IMR-90 (cell line): ENCODE data around the gene RERE. TPM values are rescaled to one million over a fixed set of nuclear protein-coding genes. Genes with fewer than 3 reads are reported as not detected.

Experiments used
- ATAC-seq: fragments of 200-7000 bp; cut with Tn5 transposase; 2 replicates; pipeline ENCODE4 v1.9.1; 2020; ENCODE audit warnings: low read depth, mild to moderate bottlenecking, moderate library complexity
- BruUV-seq: library from RNA; stranded (reverse); fragments of 400-500 nt; replicated peaks from 2 replicates; lab custom pipeline; 2021; lab: Mats Ljungman, UMichigan
- CTCF ChIA-PET: fragments of 300-600 bp; formaldehyde crosslinking; extraction: SDS; loops from one replicate; lab custom pipeline; 2021; ENCODE audit warnings: antibody characterized with exemption; lab: Yijun Ruan, JAX
- POLR2A ChIA-PET: fragments of 300-600 bp; sonication (Branson Sonifier 250); formaldehyde crosslinking; loops from one replicate; lab custom pipeline; 2022; ENCODE audit warnings: antibody characterized with exemption; ENCODE audit not compliant: unreplicated experiment; lab: Charles Lee
- DNase-seq: peaks from one replicate; pipeline ENCODE4 v3.0.0; 2013
- H2AFZ ChIP-seq: replicated peaks from 2 replicates; pipeline ENCODE3; 2013; ENCODE audit warnings: low read length, mild to moderate bottlenecking; ENCODE audit not compliant: poor library complexity
- H2AK5ac ChIP-seq: 2 replicates; pipeline ENCODE4 v1.6.1; 2013; ENCODE audit warnings: low read depth, low read length, inconsistent platforms
- H2AK9ac ChIP-seq: replicated peaks from 2 replicates; pipeline ENCODE3; 2013; ENCODE audit warnings: mild to moderate bottlenecking, low read depth, low read length, moderate library complexity; ENCODE audit not compliant: poor library complexity
- H2BK120ac ChIP-seq: 2 replicates; pipeline ENCODE4 v1.6.1; 2013; ENCODE audit warnings: low read depth, low read length, inconsistent platforms
- H2BK15ac ChIP-seq: 3 replicates; pipeline ENCODE4 v1.6.1; 2013; ENCODE audit warnings: low read depth, low read length, inconsistent platforms
- H2BK20ac ChIP-seq: 2 replicates; pipeline ENCODE4 v1.6.1; 2013; ENCODE audit warnings: low read depth, mild to moderate bottlenecking, inconsistent platforms, low read length, moderate library complexity
- H2BK5ac ChIP-seq: 2 replicates; pipeline ENCODE4 v1.6.1; 2013; ENCODE audit warnings: mild to moderate bottlenecking, low read depth, low read length, inconsistent platforms; ENCODE audit not compliant: poor library complexity, severe bottlenecking
- H3K14ac ChIP-seq: replicated peaks from 2 replicates; pipeline ENCODE4 v1.6.1; 2013; ENCODE audit warnings: low read depth, low read length, inconsistent platforms
- H3K18ac ChIP-seq: 2 replicates; pipeline ENCODE4 v1.6.1; 2013; ENCODE audit warnings: low read depth, low read length, control low read depth
- H3K23ac ChIP-seq: 2 replicates; pipeline ENCODE4 v1.6.1; 2013; ENCODE audit warnings: low read depth, low read length, inconsistent platforms
- H3K27ac ChIP-seq: 2 replicates; pipeline ENCODE4 v1.5.1; 2013; ENCODE audit warnings: mild to moderate bottlenecking, control low read depth, low read length; ENCODE audit not compliant: insufficient read depth
- H3K27me3 ChIP-seq: 2 replicates; pipeline ENCODE4 v1.6.1; 2013; ENCODE audit warnings: low read length; ENCODE audit not compliant: control insufficient read depth, insufficient read depth
- H3K36me3 ChIP-seq: 2 replicates; pipeline ENCODE4 v1.6.1; 2013; ENCODE audit warnings: low read length, mixed read lengths; ENCODE audit not compliant: control insufficient read depth, insufficient read depth
- H3K4ac ChIP-seq: 2 replicates; pipeline ENCODE4 v1.6.1; 2013; ENCODE audit warnings: low read depth, low read length, inconsistent platforms
- H3K4me1 ChIP-seq: 2 replicates; pipeline ENCODE4 v1.6.1; 2013; ENCODE audit warnings: low read length, mixed read lengths; ENCODE audit not compliant: control insufficient read depth, insufficient read depth
- H3K4me2 ChIP-seq: 2 replicates; pipeline ENCODE4 v1.6.1; 2013; ENCODE audit warnings: low read depth, mild to moderate bottlenecking, control low read depth, low read length, moderate library complexity
- H3K4me3 ChIP-seq: 2 replicates; pipeline ENCODE4 v1.5.1; 2013; ENCODE audit warnings: low read depth, mild to moderate bottlenecking, control low read depth, low read length, moderate library complexity; ENCODE audit not compliant: insufficient read depth
- H3K56ac ChIP-seq: 2 replicates; pipeline ENCODE4 v1.6.1; 2013; ENCODE audit warnings: low read length, inconsistent platforms; ENCODE audit not compliant: insufficient read depth; ENCODE audit errors: extremely low read depth
- H3K79me1 ChIP-seq, 2 experiments: 2 replicates each; pipeline ENCODE4 v1.6.1; 2013; ENCODE audit warnings: low read length in 2 of 2, inconsistent platforms in 1 of 2, low read depth in 1 of 2
- H3K9ac ChIP-seq: 2 replicates; pipeline ENCODE4 v1.6.1; 2013; ENCODE audit warnings: low read depth, low read length, control low read depth
- H3K9me1 ChIP-seq: 2 replicates; pipeline ENCODE4 v1.6.1; 2013; ENCODE audit warnings: low read length, inconsistent platforms; ENCODE audit not compliant: insufficient read depth
- H3K9me3 ChIP-seq: 2 replicates; pipeline ENCODE4 v1.6.1; 2013; ENCODE audit warnings: low read length; ENCODE audit not compliant: control insufficient read depth, insufficient read depth
- H4K20me1 ChIP-seq: 2 replicates; pipeline ENCODE4 v1.6.1; 2013; ENCODE audit warnings: low read length, inconsistent platforms; ENCODE audit not compliant: insufficient read depth
- H4K5ac ChIP-seq: 2 replicates; pipeline ENCODE4 v1.6.1; 2013; ENCODE audit warnings: mild to moderate bottlenecking, low read depth, low read length, control low read depth
- H4K8ac ChIP-seq, 2 experiments: 2 replicates each; pipeline ENCODE4 v1.6.1; 2013; ENCODE audit warnings: low read depth in 2 of 2, low read length in 2 of 2, control low read depth in 1 of 2, inconsistent platforms in 1 of 2
- H4K91ac ChIP-seq: 2 replicates; pipeline ENCODE4 v1.6.1; 2013; ENCODE audit warnings: low read depth, low read length, inconsistent platforms; ENCODE audit not compliant: insufficient read depth
- BHLHE40 ChIP-seq: fragments of 150-350 bp; IDR thresholded peaks from 2 replicates; pipeline ENCODE4 v1.6.1; 2016; ENCODE audit warnings: mild to moderate bottlenecking, low read depth, low read length
- CEBPB ChIP-seq: IDR thresholded peaks from 2 replicates; pipeline ENCODE4 v1.6.1; 2012; ENCODE audit warnings: low read depth, low read length, improper control_type of control experiment
- CHD1 ChIP-seq: IDR thresholded peaks from 2 replicates; pipeline ENCODE4 v1.6.1; 2012; ENCODE audit warnings: low read depth, low read length, improper control_type of control experiment
- CTCF ChIP-seq: conservative IDR thresholded peaks from 2 replicates; pipeline ENCODE4 v1.5.1; 2012; ENCODE audit warnings: mild to moderate bottlenecking, low read depth, low read length, improper control_type of control experiment
- FOS ChIP-seq: fragments of 150-350 bp; IDR thresholded peaks from 2 replicates; pipeline ENCODE4 v1.6.1; 2016; ENCODE audit warnings: low read depth, low read length
- MAFK ChIP-seq: IDR thresholded peaks from 2 replicates; pipeline ENCODE4 v1.6.1; 2012; ENCODE audit warnings: low read depth, low read length, improper control_type of control experiment
- MAZ ChIP-seq: IDR thresholded peaks from 2 replicates; pipeline ENCODE4 v1.6.1; 2012; ENCODE audit warnings: low read depth, mild to moderate bottlenecking, low read length, improper control_type of control experiment, moderate library complexity, borderline replicate concordance
- MXI1 ChIP-seq: IDR thresholded peaks from 2 replicates; pipeline ENCODE4 v1.6.1; 2012; ENCODE audit warnings: low read depth, mild to moderate bottlenecking, low read length, moderate library complexity, borderline replicate concordance
- NFE2L2 ChIP-seq: fragments of 150-350 bp; IDR thresholded peaks from 2 replicates; pipeline ENCODE4 v1.6.1; 2016; ENCODE audit warnings: low read depth, mild to moderate bottlenecking, low read length
- POLR2A ChIP-seq: IDR thresholded peaks from 2 replicates; pipeline ENCODE4 v1.6.1; 2012; ENCODE audit warnings: mild to moderate bottlenecking, low read depth, low read length
- RAD21 ChIP-seq: IDR thresholded peaks from 2 replicates; pipeline ENCODE4 v1.6.1; 2012; ENCODE audit warnings: low read length, improper control_type of control experiment
- RCOR1 ChIP-seq: IDR thresholded peaks from 2 replicates; pipeline ENCODE4 v1.6.1; 2012; ENCODE audit warnings: mild to moderate bottlenecking, low read length, improper control_type of control experiment; ENCODE audit not compliant: insufficient replicate concordance
- RFX5 ChIP-seq: IDR thresholded peaks from 2 replicates; pipeline ENCODE4 v1.8.0; 2012; ENCODE audit warnings: low read depth, mild to moderate bottlenecking, low read length, moderate library complexity
- SMC3 ChIP-seq: fragments of 150-350 bp; IDR thresholded peaks from 2 replicates; pipeline ENCODE4 v1.6.1; 2016; ENCODE audit warnings: low read depth, mild to moderate bottlenecking, antibody characterized with exemption, low read length, moderate library complexity
- USF2 ChIP-seq: fragments of 150-350 bp; IDR thresholded peaks from 2 replicates; pipeline ENCODE4 v1.6.1; 2017; ENCODE audit warnings: mild to moderate bottlenecking, antibody characterized with exemption, low read length, low read depth
- WGBS, 2 experiments: methylation state at CpG; one replicate each; pipeline versions ENCODE4 v1.1.5 to v1.1.7; 2013; ENCODE audit warnings: missing lambda C conversion rate in 2 of 2; ENCODE audit not compliant: insufficient read length in 1 of 2; ENCODE audit errors: extremely low coverage in 2 of 2; 5-methylcytosine and 5-hydroxymethylcytosine counted together
- dilution Hi-C: fragments of 300-500 bp; cut with HindIII; formaldehyde crosslinking; loops from one replicate; pipeline ENCODE4 v1.14.3; 2018; ENCODE audit warnings: low sequenced_read_pairs; ENCODE audit not compliant: unreplicated experiment
- in situ Hi-C: fragments of 300-500 bp; cut with MboI; formaldehyde crosslinking; loops from 3 replicates; pipeline ENCODE4 v1.14.3; 2019; ENCODE audit warnings: low sequenced_read_pairs, inconsistent platforms, mixed read lengths
- intact Hi-C: fragments of 100-400 bp; cut with micrococcal nuclease; formaldehyde crosslinking; loops from 2 replicates; pipeline ENCODE4 v1.10.0; 2022
- polyA plus RNA-seq, 3 experiments: library from polyadenylated mRNA; depleted of rRNA; stranded (reverse); fragments of >200 nt; gene quantifications; 2 replicates each; pipeline ENCODE4 v1.2.3, GENCODE V29; 2012; ENCODE audit warnings: low replicate concordance in 1 of 3
- total RNA-seq: library from RNA; depleted of rRNA; stranded (reverse); fragments of >200 nt; gene quantifications from 2 replicates; pipeline ENCODE4 v1.2.3, GENCODE V29; 2012

Gene RERE
- total and polyA plus RNA-seq, 2 of the 4 experiments (the other 2 are of a cell fraction): 11.5 to 25.1 TPM

GRCh38 chr1:8816831-8817411 lies 519 bp downstream of the RERE start (continued):
- no peak for TF ChIP-seq RCOR1

- Histone ChIP-seq H2BK15ac (no peak overlapping the region), H2BK120ac (no peak overlapping the region), H2AK5ac (no peak overlapping the region), H3K4me3 (peak overlapping the region; percentile 82), H3K18ac (no peak overlapping the region), H4K91ac (no peak overlapping the region), H2BK5ac (peak overlapping the region; percentile 83), H4K20me1 (peaks cover 22% of the 10 kb centered on the region; the same call in 1 of the 2 replicates), H3K4me1 (peaks cover 7% of the 10 kb centered on the region), H3K4ac (no peak overlapping the region), H2AK9ac (no peak overlapping the region), H3K56ac (peak overlapping the region; percentile 13; the same call in 1 of the 2 replicates), H3K36me3 (no peaks in the 10 kb centered on the region), H2BK20ac (no peak overlapping the region), H3K27ac (peak overlapping the region; percentile 40; the same call in 1 of the 2 replicates), H3K9me3 (no peaks in the 10 kb centered on the region), H3K14ac (no peak overlapping the region), H3K23ac (peak overlapping the region; percentile 87; the same call in 1 of the 2 replicates), H3K79me1 (peaks cover 16 to 38% of the 10 kb centered on the region in 2 experiments; a peak in 3 of 4 replicates), H3K9me1 (peaks cover 2% of the 10 kb centered on the region; the same call in 1 of the 2 replicates), H3K4me2 (peak overlapping the region; percentile 92), H4K5ac (no peak overlapping the region), H3K27me3 (no peaks in the 10 kb centered on the region), H2AFZ (no peak overlapping the region), H4K8ac (peak overlapping the region in 1 of 2 experiments; percentile 66; a peak in 1 of 4 replicates), H3K9ac (peak overlapping the region; percentile 92; the same call in 1 of the 2 replicates)
- BruUV-seq: no TSS peak
- peak; percentile 53 for DNase-seq
- TF ChIP-seq POLR2A (no peak), CHD1 (no peak), SMC3 (no peak), CEBPB (no peak), RCOR1 (no peak), NFE2L2 (no peak), FOS (no peak), RFX5 (no peak), MXI1 (no peak; the same call in 1 of the 2 replicates), USF2 (no peak), CTCF (no peak), MAZ (no peak), RAD21 (no peak), BHLHE40 (no peak), MAFK (no peak)
- ATAC-seq: no peak
- ChIA-PET CTCF (interaction anchor here (1.3 to 2.0 kb wide), 2 partner anchors 33 to 90 kb away, joined by 4 to 6 read pairs; no protein-coding TSS in a partner anchor), POLR2A (no interaction called here)
- dilution Hi-C loops (no loop called here), intact Hi-C loops (loop anchor here (5.0 to 10.0 kb wide), 4 partner anchors 39 to 351 kb away; no protein-coding TSS in a partner anchor), in situ Hi-C loops (no loop called here)
- no CpG with 5 or more reads among the region's 3 CpGs for WGBS, 2 experiments
These were observed 1.2 kb downstream of the RERE start for GRCh38 chr1:8816264-8816663.
